ENCODE results near the gene DUSP10. TPM values are rescaled to one million over a fixed set of nuclear protein-coding genes. Genes with fewer than 3 reads are reported as not detected.

DUSP10 gene
- total RNA-seq, 1 experiment from 2014 or later, result 1.6 TPM

DNA sequence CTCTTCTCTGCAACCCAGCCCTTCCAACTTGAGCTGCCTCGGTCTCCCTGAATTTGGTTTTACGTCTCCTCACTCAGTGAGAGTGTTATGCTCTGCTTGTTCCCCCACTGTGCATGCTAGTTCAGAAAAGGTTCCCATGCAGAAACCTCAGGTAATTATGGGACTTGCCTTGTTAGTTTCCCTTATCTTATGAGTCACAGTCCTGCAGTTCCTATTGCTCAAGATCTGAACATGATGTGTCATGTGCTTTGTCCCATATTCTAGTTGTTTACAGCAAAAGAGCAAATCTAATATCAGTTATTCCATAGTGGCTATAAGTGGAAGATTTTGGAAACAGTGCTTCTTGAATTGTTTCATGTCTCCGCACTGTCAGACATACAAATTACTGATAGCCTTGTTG is 74.4 kb downstream of the DUSP10 start (continued):
- TF ChIP-seq, protein P1, sequence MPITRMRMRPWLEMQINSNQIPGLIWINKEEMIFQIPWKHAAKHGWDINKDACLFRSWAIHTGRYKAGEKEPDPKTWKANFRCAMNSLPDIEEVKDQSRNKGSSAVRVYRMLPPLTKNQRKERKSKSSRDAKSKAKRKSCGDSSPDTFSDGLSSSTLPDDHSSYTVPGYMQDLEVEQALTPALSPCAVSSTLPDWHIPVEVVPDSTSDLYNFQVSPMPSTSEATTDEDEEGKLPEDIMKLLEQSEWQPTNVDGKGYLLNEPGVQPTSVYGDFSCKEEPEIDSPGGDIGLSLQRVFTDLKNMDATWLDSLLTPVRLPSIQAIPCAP (CRISPR knock-in tag; IDR thresholded peaks at IDR 0.05), result no peak
- TF ChIP-seq NFATC4 (CRISPR knock-in tag; IDR thresholded peaks at IDR 0.05) (no peak), ZNF263 (CRISPR knock-in tag; IDR thresholded peaks at IDR 0.05; ENCODE audit: low read depth) (no peak), ZNF317 (CRISPR knock-in tag; IDR thresholded peaks at IDR 0.05; ENCODE audit: borderline replicate concordance, low read depth) (no peak)
- TF ChIP-seq, protein P2, sequence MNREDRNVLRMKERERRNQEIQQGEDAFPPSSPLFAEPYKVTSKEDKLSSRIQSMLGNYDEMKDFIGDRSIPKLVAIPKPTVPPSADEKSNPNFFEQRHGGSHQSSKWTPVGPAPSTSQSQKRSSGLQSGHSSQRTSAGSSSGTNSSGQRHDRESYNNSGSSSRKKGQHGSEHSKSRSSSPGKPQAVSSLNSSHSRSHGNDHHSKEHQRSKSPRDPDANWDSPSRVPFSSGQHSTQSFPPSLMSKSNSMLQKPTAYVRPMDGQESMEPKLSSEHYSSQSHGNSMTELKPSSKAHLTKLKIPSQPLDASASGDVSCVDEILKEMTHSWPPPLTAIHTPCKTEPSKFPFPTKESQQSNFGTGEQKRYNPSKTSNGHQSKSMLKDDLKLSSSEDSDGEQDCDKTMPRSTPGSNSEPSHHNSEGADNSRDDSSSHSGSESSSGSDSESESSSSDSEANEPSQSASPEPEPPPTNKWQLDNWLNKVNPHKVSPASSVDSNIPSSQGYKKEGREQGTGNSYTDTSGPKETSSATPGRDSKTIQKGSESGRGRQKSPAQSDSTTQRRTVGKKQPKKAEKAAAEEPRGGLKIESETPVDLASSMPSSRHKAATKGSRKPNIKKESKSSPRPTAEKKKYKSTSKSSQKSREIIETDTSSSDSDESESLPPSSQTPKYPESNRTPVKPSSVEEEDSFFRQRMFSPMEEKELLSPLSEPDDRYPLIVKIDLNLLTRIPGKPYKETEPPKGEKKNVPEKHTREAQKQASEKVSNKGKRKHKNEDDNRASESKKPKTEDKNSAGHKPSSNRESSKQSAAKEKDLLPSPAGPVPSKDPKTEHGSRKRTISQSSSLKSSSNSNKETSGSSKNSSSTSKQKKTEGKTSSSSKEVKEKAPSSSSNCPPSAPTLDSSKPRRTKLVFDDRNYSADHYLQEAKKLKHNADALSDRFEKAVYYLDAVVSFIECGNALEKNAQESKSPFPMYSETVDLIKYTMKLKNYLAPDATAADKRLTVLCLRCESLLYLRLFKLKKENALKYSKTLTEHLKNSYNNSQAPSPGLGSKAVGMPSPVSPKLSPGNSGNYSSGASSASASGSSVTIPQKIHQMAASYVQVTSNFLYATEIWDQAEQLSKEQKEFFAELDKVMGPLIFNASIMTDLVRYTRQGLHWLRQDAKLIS (CRISPR knock-in tag; IDR thresholded peaks at IDR 0.05; ENCODE audit: borderline replicate concordance), result no peak
- TF ChIP-seq, protein P3, sequence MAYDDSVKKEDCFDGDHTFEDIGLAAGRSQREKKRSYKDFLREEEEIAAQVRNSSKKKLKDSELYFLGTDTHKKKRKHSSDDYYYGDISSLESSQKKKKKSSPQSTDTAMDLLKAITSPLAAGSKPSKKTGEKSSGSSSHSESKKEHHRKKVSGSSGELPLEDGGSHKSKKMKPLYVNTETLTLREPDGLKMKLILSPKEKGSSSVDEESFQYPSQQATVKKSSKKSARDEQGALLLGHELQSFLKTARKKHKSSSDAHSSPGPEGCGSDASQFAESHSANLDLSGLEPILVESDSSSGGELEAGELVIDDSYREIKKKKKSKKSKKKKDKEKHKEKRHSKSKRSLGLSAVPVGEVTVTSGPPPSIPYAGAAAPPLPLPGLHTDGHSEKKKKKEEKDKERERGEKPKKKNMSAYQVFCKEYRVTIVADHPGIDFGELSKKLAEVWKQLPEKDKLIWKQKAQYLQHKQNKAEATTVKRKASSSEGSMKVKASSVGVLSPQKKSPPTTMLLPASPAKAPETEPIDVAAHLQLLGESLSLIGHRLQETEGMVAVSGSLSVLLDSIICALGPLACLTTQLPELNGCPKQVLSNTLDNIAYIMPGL (CRISPR knock-in tag; IDR thresholded peaks at IDR 0.05), result no peak

DNA sequence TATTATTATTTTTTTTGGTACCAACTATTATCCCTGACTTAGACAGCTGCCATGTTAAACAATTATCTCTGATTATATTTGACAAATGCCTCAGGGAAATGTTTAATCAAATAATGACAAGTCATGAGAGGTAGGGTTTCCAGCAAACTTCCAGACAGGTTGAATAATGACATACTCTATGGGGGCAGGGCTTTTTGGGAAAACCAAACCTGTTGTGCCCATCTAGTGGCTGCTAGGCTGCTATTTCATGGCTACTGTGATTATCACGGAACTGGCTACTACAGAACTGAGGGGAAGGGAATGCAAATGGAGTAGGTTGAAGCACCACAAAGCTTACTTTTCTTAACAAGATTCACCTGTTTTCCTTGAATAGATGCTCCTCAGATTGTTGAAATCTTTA is 77.6 kb downstream of the DUSP10 start:
- TF ChIP-seq, protein P3 (CRISPR knock-in tag; IDR thresholded peaks at IDR 0.05), result no peak
- no peak for TF ChIP-seq ZNF138 (CRISPR knock-in tag; conservative IDR thresholded peaks at IDR 0.05)
- TF ChIP-seq, protein P4, sequence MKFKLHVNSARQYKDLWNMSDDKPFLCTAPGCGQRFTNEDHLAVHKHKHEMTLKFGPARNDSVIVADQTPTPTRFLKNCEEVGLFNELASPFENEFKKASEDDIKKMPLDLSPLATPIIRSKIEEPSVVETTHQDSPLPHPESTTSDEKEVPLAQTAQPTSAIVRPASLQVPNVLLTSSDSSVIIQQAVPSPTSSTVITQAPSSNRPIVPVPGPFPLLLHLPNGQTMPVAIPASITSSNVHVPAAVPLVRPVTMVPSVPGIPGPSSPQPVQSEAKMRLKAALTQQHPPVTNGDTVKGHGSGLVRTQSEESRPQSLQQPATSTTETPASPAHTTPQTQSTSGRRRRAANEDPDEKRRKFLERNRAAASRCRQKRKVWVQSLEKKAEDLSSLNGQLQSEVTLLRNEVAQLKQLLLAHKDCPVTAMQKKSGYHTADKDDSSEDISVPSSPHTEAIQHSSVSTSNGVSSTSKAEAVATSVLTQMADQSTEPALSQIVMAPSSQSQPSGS (CRISPR knock-in tag; IDR thresholded peaks at IDR 0.05; ENCODE audit: borderline replicate concordance, low read depth), result no peak
- TF ChIP-seq, protein P5, sequence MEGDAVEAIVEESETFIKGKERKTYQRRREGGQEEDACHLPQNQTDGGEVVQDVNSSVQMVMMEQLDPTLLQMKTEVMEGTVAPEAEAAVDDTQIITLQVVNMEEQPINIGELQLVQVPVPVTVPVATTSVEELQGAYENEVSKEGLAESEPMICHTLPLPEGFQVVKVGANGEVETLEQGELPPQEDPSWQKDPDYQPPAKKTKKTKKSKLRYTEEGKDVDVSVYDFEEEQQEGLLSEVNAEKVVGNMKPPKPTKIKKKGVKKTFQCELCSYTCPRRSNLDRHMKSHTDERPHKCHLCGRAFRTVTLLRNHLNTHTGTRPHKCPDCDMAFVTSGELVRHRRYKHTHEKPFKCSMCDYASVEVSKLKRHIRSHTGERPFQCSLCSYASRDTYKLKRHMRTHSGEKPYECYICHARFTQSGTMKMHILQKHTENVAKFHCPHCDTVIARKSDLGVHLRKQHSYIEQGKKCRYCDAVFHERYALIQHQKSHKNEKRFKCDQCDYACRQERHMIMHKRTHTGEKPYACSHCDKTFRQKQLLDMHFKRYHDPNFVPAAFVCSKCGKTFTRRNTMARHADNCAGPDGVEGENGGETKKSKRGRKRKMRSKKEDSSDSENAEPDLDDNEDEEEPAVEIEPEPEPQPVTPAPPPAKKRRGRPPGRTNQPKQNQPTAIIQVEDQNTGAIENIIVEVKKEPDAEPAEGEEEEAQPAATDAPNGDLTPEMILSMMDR (IDR thresholded peaks at IDR 0.05), result no peak
- TF ChIP-seq, protein P6, sequence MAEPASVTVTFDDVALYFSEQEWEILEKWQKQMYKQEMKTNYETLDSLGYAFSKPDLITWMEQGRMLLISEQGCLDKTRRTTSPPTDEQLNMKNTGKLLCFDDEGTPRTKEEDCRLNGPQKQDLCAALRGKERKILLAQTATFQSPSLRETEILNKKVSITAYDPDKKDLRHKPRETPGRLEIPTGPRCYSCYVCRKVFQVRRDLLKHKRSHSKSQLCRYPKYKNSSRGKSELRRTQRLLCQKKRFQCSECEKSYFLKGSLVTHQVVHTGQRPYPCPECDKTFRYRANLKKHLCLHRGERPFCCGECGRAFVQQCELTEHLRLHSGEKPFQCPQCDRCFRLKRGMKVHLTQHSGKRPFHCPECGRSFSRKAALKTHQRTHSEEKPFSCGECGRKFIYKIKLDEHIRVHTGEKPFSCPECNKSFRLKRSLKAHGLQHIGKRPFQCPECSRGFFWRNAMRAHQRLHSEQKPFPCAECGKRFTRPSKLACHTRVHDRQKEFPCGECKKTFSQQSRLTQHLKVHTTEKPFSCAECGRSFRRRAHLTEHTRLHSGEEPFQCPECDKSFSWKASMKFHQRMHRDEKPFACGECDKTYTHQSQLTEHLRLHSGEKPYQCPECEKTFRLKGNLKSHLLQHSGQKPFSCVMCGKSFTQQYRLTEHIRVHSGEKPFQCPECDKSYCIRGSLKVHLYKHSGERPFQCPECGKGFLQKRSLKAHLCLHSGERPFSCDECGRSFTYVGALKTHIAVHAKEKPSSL (CRISPR knock-in tag; conservative IDR thresholded peaks at IDR 0.05), result no peak
- no peak for DNase-seq (ENCODE audit: low spot score)
- Mint-ChIP-seq H3K27me3 (ENCODE audit: low read depth) (no peaks in the 10 kb centered on the region), H3K27ac (no peak overlapping the region), H3K4me3 (no peak overlapping the region), H3K36me3 (no peaks in the 10 kb centered on the region), H3K4me1 (peaks cover 21% of the 10 kb centered on the region), H3K9me3 (no peaks in the 10 kb centered on the region)
- peak; percentile 88 for ATAC-seq
- ChIA-PET POLR2A (no interaction called here), CTCF (interaction anchor here (0.6 kb wide), 1 partner anchor 55 kb away, joined by 3 read pairs; no protein-coding TSS in a partner anchor)
